NCI-H2227 (cell line): Measurements from ENCODE around the gene TWIST2.

Source experiments
- DNase-seq: peaks from one replicate; lab custom pipeline; 2025; ENCODE audit not compliant: unreplicated experiment; lab: John Stamatoyannopoulos, UW

Gene TWIST2

GRCh38 chr2:238872026-238872425, 24.1 kb downstream of the TWIST2 start:
- DNase-seq: no peak

DNA sequence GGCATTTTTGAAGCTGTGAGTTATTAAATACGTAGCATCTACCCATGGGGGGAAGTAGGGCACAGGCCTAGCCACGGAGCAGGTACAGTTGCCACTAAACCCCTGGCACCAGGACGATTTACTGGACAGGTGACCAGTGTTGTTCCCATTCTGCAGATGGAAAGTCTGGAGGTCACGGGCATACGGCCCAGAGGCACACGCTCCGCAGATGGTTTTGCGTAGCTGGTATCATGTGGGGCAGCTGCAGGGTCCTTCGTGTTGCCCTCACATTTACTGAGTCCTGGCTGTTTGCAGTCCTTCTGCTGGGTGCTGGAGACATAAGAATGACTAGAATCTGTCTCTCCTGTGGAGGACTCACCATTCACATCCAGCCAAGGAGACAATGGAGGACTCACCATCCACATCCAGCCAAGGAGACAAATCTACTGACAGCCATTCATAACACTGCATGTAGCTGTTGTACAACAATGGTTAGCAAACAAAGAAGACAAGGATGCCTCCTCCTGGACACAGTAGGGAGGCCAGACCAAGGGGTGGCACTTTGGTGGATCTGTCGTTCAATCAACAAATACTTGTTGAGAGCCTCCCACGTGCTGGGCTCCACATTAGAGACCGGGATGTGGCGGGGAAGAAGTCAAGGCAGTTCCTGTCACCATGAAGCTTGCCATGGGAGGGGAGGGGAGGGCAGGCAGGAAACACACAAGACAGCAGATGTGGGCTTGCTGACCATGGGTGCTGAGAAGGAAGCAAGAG, 24.9 kb downstream of the TWIST2 start:
- no peak for DNase-seq

DNA sequence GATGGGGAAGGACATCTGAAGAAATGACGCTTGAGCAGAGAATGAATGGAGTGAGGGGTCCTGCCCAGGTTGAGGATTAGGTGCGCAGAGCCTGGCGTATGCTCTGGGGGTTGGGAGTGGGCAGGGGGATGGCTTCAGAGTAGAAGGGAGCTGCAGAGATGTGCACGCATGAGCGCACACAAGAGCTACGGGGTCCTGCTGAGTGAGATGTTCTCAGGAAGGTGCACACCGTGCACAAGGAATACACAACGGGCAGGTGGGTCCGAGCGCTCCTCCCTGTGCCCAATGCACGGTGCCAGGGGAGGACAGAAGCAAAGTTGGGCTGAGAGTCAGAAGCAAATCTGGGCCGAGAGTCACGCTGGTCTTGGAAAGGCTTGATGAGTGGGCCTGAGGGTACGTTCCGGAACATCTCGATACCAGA, 25.5 kb downstream of the TWIST2 start:
- DNase-seq: no peak

GRCh38 chr2:238873841-238874240, 26.0 kb downstream of the TWIST2 start:
- DNase-seq: no peak

GRCh38 chr2:238874330-238875050, 26.6 kb downstream of the TWIST2 start:
- no peak for DNase-seq

DNA sequence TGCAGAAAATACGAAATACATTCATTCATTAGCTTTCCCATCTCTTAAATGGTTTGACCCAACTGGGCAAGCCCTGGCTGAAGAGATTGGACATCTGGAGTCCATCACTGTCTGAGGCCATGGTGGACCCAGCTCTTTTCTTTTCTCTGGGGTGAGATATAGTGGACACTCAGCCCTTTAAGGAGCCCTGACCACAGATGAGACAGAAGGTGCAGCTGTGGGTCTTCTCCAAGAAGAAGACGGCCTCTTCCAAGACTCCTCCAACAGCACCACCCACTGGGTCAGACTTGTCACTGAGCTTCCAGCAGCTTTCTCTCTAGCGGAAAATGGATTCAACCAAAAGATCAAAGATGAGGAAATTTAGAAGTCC, 27.2 kb downstream of the TWIST2 start:
- no peak for DNase-seq

- no peak for DNase-seq
Observed at GRCh38 chr2:238875471-238876231, 27.8 kb downstream of the TWIST2 start.

GRCh38 chr2:238876232-238876630, 28.3 kb downstream of the TWIST2 start:
- DNase-seq: no peak

DNA sequence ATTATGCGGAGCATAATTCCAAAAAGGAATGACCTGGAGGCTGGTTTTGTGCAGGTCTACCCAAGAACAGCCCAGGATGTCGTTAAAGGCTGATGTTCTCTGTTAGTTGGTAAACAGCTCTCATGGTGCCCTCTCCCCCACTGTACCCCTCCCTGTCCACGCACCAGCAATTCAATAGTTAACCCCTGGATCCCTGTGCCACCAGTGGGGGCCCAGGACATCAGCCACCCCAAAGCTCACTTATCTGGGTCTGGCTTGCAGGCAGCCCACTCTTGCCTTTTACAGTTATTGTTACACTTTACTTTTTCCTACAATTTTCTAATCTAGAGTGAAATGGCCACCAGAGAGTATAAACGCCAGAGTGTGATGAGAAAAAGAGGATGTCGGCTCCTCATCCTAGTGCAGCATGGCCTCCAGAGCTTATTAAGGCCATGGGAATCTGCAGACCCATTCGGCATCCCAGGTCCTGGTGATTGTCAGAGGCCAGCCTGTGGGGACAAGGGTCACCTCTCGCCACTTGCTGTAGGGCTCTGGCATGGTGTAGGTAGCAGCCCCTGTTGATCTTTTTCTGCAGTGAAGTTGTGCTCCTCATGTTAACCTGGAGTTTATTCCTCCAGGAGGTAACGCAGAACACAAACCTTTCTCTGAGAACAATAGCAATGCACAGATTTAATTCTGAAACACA, 30.3 kb downstream of the TWIST2 start:
- DNase-seq: no peak

DNA sequence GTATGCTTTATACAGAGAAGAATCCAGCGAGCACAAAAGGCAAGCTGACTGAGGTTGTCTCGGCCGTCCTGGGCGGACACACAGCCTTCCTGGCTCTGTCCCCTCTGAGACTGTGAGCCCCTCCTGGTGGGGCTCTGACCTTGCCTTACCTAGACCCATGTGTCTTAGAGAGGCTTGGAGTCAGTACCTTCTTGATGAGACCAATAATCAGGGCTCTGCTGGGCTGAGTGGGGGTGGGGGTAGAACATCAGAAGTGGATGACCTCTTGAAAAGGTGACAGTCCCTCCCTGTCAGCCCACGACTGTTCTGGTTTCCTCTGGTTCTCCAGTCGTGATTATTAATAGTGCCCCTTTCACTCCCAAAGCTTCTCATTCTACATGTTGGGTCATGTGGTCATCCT, 31.2 kb downstream of the TWIST2 start:
- DNase-seq: no peak

DNA sequence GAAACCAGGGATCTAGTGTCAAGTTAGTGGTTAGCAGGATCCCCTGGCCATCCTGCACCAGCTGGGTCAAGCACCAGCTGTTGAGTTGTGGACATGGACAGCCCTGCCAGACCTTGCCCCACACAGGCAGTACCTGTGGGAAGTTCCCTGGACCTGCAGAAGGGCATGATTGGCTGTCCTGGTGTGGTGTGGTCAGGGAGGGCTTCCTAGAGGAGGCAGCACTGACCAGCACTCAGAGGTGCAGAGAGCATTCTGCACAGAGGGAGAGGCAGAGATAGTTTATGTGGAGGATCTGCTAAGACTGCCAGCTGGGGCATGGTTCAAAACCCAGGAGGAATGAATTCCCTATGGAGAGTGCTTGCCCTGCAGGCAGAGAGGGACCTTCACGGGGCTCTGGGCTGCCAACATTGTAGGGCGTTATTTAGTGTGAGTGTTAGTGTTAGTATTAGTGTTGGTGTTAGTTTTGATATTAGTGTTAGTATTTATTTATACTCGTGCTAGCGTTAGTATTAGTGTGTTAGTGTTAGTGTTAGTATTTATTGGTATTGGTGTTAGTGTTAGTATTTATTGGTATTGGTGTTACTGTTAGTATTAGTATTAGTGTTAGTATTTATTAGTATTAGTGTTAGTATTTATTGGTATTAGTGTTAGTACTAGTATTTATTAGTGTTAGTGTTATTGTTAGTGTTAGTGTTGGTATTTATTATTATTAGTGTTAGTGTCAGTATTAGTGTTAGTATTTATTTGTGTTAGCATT, 31.9 kb downstream of the TWIST2 start:
- DNase-seq: no peak

- no peak for DNase-seq
Observed at GRCh38 chr2:238881353-238882081, 33.6 kb downstream of the TWIST2 start.

DNA sequence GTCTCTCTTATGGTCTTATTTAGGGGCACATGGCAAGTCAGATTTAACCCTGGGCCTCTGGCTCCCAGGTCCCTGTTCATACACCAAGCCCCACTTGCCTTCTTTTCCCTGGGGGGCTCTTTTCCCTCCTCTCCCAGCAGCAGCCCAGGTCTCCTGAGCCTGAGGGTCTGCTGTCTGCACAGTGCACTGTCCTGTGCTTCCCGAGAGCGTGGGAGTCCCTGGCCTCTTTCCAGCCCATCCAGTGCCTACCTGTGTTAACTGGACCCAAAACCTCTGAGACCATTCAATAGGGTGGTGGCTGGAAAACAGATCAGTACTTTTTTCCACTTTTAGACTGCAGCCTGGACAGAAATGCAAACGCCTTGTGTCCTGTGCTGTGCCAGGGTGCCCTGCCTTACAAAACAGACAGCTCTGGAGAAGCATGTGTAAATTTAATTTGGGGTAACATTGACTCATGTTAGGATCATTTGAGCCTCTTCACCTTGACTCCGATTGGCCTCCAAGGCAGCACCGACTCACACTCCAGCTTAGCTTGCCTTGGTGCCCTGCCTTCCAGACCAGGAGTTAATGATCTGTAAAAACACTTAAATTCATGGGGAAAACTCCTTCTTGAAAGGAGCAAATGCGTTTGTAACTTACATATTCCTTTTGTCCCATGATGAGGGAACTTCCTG, 34.3 kb downstream of the TWIST2 start:
- DNase-seq: no peak

GRCh38 chr2:238883421-238883901, 35.6 kb downstream of the TWIST2 start:
- no peak for DNase-seq

DNA sequence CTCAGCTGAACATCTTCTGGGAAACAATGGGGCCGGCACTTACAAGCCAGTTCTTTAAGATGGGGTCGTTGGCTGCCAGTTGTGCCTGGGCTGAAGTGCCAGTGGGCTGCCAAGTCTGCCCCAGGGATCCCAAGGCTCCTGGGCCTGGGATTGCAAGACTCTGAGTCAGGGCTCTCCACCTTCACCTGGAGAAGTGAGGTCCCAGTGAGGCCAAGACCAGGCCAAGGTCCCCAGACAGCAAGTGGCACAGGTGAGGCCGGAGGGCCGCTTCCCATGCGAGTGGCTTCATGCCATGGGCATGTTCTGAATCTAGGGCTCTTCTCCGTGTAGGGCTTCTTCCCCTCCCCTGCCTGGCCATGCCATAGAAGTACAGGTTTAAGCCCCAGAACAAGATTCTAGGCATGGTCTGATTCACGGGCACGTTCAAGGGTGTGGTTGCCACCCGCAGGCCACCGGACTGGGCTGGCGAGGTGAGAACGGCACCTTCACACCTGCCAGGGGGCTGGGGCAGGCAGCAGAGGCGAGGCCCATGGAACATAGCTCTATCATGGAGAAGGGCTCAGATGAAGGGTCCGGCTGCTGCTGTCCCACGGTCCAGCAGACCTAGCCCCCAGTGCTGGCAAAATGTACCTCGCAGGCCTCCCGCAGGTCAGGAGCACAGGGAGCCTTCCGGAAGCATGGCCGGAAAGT, 36.4 kb downstream of the TWIST2 start:
- DNase-seq: no peak

- no peak for DNase-seq
Observed at GRCh38 chr2:238884812-238885408, 37.0 kb downstream of the TWIST2 start.

DNA sequence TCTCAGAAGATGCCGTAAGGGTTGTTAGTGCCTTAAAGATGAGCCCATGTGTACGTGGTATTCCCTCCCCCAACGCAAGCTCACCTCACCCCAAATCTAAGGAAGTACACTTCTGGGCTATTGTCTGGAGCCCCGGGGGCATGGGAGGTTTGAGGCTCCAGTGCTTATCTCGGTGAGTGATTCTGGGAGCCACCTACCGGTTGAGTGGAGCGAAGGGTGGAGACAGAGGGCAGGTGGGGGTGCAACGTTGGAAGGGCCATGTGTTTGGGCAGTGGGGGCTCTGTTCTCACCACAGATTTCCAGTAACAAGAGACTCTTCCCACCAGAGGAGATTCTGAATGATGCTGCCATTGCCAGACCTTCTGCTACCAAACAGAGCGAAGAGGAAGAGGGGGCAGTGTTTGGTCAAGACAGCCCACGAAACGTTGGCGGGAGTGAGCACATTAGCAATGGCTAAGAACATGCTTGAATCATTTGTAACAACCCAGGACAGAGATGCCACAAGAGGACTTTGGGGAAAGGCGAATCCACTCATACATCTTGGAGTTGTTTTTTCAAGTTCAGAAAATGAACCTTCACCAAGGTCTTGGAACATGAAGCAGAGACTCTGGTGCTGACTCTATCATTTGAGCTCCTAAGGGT, 38.7 kb downstream of the TWIST2 start:
- no peak for DNase-seq

DNA sequence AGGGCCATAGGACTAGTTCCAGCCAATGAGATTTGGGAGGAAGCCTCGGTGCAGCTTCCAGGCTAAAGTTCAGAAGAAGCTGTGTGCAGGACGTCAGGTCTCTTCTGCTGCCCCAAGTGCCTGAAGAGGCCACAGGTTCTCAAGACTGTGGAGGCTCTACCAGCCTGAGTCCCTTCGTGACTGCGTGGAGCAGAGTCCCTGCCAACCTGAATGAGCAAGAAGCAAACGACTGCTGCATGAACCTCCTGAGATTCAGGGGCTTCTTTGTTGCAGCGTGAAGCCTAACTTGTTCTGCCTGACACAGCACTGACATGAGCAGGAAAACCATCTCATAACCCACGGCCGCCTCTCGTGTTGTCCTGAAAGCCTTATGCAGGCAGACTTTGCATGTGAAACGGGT, 39.7 kb downstream of the TWIST2 start:
- no peak for DNase-seq
